Suprapubic skin (tissue), 4 donors: ENCODE measurements around the gene DAB1. TPM values are rescaled to one million over a fixed set of nuclear protein-coding genes. Genes with fewer than 3 reads are reported as not detected.

Experiments used
- DNase-seq, 2 donors: peaks; one replicate each; pipeline ENCODE4 v3.0.0-alpha.2; 2019; ENCODE audit warnings: low spot score in 2 of 2
- H3K27ac ChIP-seq: fragments of 200-600 bp; sonication (generic); one replicate; pipeline ENCODE4 v1.5.1; 2019
- H3K27me3 ChIP-seq: fragments of 200-600 bp; sonication (generic); one replicate; pipeline ENCODE4 v1.5.1; 2019
- H3K36me3 ChIP-seq: fragments of 200-600 bp; sonication (generic); one replicate; pipeline ENCODE4 v1.5.1; 2019
- H3K4me1 ChIP-seq: fragments of 200-600 bp; sonication (generic); one replicate; pipeline ENCODE4 v1.5.1; 2019
- H3K4me3 ChIP-seq: fragments of 200-600 bp; sonication (generic); one replicate; pipeline ENCODE4 v1.5.1; 2019; ENCODE audit warnings: mild to moderate bottlenecking
- H3K9me3 ChIP-seq: fragments of 200-600 bp; sonication (generic); one replicate; pipeline ENCODE4 v1.5.1; 2019
- EP300 ChIP-seq: sonication (generic); formaldehyde crosslinking; IDR thresholded peaks from one replicate; pipeline ENCODE4 v1.6.1; 2017; ENCODE audit warnings: antibody characterized with exemption
- POLR2A ChIP-seq, 2 donors: fragments of 450-650 bp; IDR thresholded peaks; one replicate each; pipeline ENCODE4 v1.6.1; 2017; ENCODE audit warnings: antibody characterized with exemption in 2 of 2, mild to moderate bottlenecking in 2 of 2, moderate library complexity in 2 of 2
- POLR2AphosphoS5 ChIP-seq, 3 donors: sonication (generic); formaldehyde crosslinking; IDR thresholded peaks; one replicate each; pipeline ENCODE4 v1.6.1; 2017; ENCODE audit warnings: antibody characterized with exemption in 3 of 3
- WGBS: methylation state at CpG from one replicate; pipeline ENCODE4 v1.1.5; 2018; 5-methylcytosine and 5-hydroxymethylcytosine counted together
- total RNA-seq, 4 donors: library from RNA; depleted of rRNA; stranded (reverse); fragments of >200 nt; gene quantifications; one replicate each; pipeline ENCODE4 v1.1.0, GENCODE V29; 2016
- TF ChIP-seq, protein P1 (sequence below), 2 donors: fragments of 200-600 bp in 1 of 2; fragments of 450-650 bp in 1 of 2; sonication (generic) in 1 of 2; IDR thresholded peaks; one replicate each; pipeline ENCODE4 v1.5.1; 2016 to 2019; ENCODE audit warnings: antibody characterized with exemption in 2 of 2, mild to moderate bottlenecking in 1 of 2, moderate library complexity in 1 of 2

Gene DAB1
- total RNA-seq, 4 donors from 2014 or later, result 0.17 to 1.0 (median 0.30) TPM

DNA sequence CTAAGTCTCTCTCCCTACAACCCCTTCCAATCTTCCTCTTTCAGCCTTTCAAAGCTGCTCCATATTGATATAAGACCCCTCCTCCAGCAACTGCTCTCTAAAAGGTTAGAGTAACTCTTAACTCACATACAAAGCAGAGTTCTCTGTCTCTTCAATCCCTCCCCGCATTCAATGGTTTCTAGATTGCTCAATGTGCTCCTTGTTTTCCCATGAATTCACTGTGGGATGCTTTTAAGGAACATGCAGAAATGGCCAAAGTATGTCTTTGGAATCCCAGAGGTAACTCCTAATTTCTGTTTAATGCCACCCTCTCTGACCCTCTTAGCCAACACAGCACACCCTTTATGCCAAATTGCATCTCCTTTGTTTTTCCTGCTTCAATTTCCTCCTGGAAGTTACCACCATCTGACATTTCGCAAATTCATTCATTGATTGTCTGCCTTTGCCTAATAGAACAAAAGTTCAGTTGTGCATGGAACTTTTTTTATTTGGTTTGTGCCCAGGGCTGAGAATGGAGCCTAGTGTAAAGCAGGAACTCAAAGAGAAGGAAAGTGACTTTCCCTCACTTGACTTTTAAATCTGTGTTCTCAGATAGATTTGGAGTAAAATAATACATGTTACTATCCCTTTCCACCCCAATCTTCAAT is 285.3 kb downstream of the DAB1 start:
- no peaks in the 10 kb centered on the region for H3K4me1 ChIP-seq
- WGBS, result 95% methylated on average over 2 of the region's 2 CpGs

DNA sequence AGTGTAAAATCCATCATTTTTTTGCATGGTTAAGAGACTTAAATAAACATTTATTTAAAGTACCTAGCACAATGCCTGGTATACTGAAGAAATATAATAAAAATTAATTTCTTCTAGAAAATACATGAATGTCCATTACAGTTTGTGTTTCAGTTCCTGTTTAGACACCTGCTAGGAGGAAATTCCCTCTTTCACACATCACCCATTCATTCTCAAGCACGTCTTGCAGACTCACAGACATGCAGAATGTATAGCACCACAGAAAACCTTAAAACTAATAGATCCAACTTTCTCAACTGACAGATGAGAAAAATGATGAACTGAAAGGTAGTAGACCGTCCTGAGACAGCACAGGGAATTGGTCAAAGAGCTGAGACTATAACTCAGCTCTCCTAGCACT is 285.9 kb downstream of the DAB1 start:
- WGBS, result 62% methylated on average over 2 of the region's 2 CpGs
- H3K27ac ChIP-seq, result no peak overlapping the region
- no peaks in the 10 kb centered on the region for H3K27me3 ChIP-seq
- no peaks in the 10 kb centered on the region for H3K9me3 ChIP-seq
- TF ChIP-seq, protein P1, sequence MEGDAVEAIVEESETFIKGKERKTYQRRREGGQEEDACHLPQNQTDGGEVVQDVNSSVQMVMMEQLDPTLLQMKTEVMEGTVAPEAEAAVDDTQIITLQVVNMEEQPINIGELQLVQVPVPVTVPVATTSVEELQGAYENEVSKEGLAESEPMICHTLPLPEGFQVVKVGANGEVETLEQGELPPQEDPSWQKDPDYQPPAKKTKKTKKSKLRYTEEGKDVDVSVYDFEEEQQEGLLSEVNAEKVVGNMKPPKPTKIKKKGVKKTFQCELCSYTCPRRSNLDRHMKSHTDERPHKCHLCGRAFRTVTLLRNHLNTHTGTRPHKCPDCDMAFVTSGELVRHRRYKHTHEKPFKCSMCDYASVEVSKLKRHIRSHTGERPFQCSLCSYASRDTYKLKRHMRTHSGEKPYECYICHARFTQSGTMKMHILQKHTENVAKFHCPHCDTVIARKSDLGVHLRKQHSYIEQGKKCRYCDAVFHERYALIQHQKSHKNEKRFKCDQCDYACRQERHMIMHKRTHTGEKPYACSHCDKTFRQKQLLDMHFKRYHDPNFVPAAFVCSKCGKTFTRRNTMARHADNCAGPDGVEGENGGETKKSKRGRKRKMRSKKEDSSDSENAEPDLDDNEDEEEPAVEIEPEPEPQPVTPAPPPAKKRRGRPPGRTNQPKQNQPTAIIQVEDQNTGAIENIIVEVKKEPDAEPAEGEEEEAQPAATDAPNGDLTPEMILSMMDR (IDR thresholded peaks at IDR 0.05), result no peak
- TF ChIP-seq POLR2A (IDR thresholded peaks at IDR 0.05), result no peak
- TF ChIP-seq EP300, result no peak
- TF ChIP-seq POLR2AphosphoS5 (IDR thresholded peaks at IDR 0.05), result no peak
- no peaks in the 10 kb centered on the region for H3K36me3 ChIP-seq
- no peaks in the 10 kb centered on the region for H3K4me1 ChIP-seq
- no peak for DNase-seq
- no peak overlapping the region for H3K4me3 ChIP-seq

More for the DNA sequence above, 285.3 kb downstream of the DAB1 start:
- no peak for DNase-seq
- no peak for TF ChIP-seq POLR2AphosphoS5 (IDR thresholded peaks at IDR 0.05)
- TF ChIP-seq, protein P1 (IDR thresholded peaks at IDR 0.05), result no peak
- no peak for TF ChIP-seq EP300
- no peak for TF ChIP-seq POLR2A (IDR thresholded peaks at IDR 0.05)
- H3K4me3 ChIP-seq, result no peak overlapping the region
- no peaks in the 10 kb centered on the region for H3K27me3 ChIP-seq
- no peaks in the 10 kb centered on the region for H3K9me3 ChIP-seq
- H3K27ac ChIP-seq, result no peak overlapping the region
- no peaks in the 10 kb centered on the region for H3K36me3 ChIP-seq

GRCh38 chr1:57134803-57135202 is 289.1 kb downstream of the DAB1 start:
- no peak for DNase-seq
- TF ChIP-seq POLR2A (IDR thresholded peaks at IDR 0.05) (no peak), POLR2AphosphoS5 (IDR thresholded peaks at IDR 0.05) (no peak), EP300 (no peak)
- TF ChIP-seq, protein P1 (IDR thresholded peaks at IDR 0.05), result no peak
- Histone ChIP-seq H3K9me3 (no peaks in the 10 kb centered on the region), H3K4me1 (no peaks in the 10 kb centered on the region), H3K27me3 (no peaks in the 10 kb centered on the region), H3K27ac (no peak overlapping the region), H3K36me3 (no peaks in the 10 kb centered on the region), H3K4me3 (no peak overlapping the region)
- 79% methylated on average over 1 of the region's 1 CpG for WGBS

DNA sequence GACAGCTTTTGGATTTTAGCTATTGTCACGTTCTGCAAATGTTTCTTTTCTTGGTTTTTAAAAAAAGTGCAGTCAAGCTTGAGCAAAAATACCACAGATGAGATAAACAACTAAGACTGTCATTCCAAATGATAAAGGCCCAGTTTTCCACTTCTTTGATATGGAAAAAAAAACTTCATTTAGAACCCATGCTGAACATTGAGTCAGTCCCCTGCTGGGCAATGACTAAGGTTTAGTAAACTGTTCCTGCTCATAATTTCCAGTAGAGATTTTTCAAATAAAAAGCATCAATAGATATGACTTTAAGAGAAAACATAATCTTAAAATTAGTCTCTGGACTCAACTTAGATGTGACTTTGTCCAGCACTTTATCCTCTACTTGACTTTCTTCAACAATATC is 290.2 kb downstream of the DAB1 start:
- no peak overlapping the region for H3K4me3 ChIP-seq
- TF ChIP-seq POLR2A (IDR thresholded peaks at IDR 0.05) (no peak), EP300 (no peak), POLR2AphosphoS5 (IDR thresholded peaks at IDR 0.05) (no peak)
- TF ChIP-seq, protein P1 (IDR thresholded peaks at IDR 0.05), result no peak
- DNase-seq, result no peak
- no peak overlapping the region for H3K27ac ChIP-seq
- WGBS, result 59% methylated on average over 1 of the region's 1 CpG
- no peaks in the 10 kb centered on the region for H3K4me1 ChIP-seq
- H3K9me3 ChIP-seq, result no peaks in the 10 kb centered on the region
- no peaks in the 10 kb centered on the region for H3K36me3 ChIP-seq
- H3K27me3 ChIP-seq, result no peaks in the 10 kb centered on the region

DNA sequence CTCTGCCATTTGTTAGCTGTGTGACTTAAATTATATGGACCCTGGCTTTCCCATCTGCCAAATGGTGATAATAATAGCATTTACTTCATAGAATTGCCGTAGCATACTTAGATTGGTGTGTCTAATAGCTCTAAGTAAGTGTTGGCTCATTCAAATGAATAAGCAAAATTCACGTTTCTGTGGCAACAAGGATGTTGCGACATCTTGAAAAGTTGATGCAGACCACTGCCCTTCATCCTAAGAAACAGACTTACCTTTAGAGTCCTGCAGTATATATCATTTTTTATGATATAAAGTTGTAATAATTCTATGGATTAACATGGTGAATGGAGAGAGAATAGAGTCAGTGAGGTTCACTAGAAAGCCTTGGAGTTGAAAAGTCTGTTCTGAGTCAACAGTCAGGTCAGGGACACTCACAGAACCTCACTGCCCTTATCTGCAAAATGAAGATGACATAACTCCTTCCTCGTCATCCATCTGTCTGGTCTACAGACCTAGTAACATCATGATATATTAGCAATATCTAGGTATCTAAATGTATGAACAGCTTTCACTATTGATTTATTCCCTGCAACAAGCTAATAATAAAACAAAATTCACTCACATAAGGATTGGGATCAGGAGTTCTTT is 290.8 kb downstream of the DAB1 start:
- no peaks in the 10 kb centered on the region for H3K4me1 ChIP-seq
- no peak for DNase-seq
- H3K36me3 ChIP-seq, result no peaks in the 10 kb centered on the region
- 87% methylated on average over 4 of the region's 4 CpGs for WGBS
- TF ChIP-seq POLR2A (IDR thresholded peaks at IDR 0.05), result no peak
- TF ChIP-seq EP300, result no peak
- TF ChIP-seq, protein P1 (IDR thresholded peaks at IDR 0.05), result no peak
- TF ChIP-seq POLR2AphosphoS5 (IDR thresholded peaks at IDR 0.05), result no peak
- no peak overlapping the region for H3K27ac ChIP-seq
- no peaks in the 10 kb centered on the region for H3K9me3 ChIP-seq
- no peak overlapping the region for H3K4me3 ChIP-seq
- no peaks in the 10 kb centered on the region for H3K27me3 ChIP-seq
